Measurements from ENCODE around the gene PPP1R12A. TPM values are rescaled to one million over a fixed set of nuclear protein-coding genes. Genes with fewer than 3 reads are reported as not detected.

Gene PPP1R12A
- total RNA-seq, 1 donor from 2014 or later = 95.8 TPM

- Histone ChIP-seq H3K27me3 (no peaks in the 10 kb centered on the region), H3K9me3 (no peaks in the 10 kb centered on the region), H3K4me3 (no peak overlapping the region), H3K27ac (no peak overlapping the region), H3K4me1 (no peaks in the 10 kb centered on the region), H3K36me3 (peaks cover 0 to 19% of the 10 kb centered on the region in 2 donors)
- DNase-seq (ENCODE audit: extremely low spot score in 2 of 2) = no peak
- no peak for TF ChIP-seq POLR2AphosphoS5 (IDR thresholded peaks at IDR 0.05; ENCODE audit: insufficient read depth in 1 of 2, low read depth in 1 of 2)
- no peak for TF ChIP-seq CTCF (IDR thresholded peaks at IDR 0.05)
- no peak for TF ChIP-seq POLR2A (IDR thresholded peaks at IDR 0.05)
- intact Hi-C loops (cut with DNase I) = no loop called here
Measured at GRCh38 chr12:79847417-79847816, 87.5 kb downstream of the PPP1R12A start.

DNA sequence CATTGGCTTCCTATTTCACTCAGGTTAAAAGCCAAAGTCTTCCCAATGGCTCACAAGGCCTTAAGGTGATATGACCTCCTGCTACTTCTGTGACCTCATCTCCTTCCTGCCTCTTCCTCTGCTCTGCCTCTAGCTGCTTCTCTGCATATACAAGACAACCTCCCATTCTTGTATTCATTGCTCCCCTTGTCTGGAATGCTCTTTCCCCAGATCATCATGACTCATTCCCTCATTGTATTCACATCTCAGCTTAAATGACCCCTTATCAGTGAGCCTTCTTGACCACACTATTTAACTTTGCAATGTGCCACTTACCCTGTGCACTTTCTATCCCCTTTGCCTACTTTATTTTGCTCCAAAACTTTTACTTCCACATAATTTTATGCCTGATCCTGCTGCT lies 90.2 kb downstream of the PPP1R12A start:
- intact Hi-C loops (cut with DNase I) = no loop called here
- TF ChIP-seq POLR2A (IDR thresholded peaks at IDR 0.05) = no peak
- no peak for TF ChIP-seq POLR2AphosphoS5 (IDR thresholded peaks at IDR 0.05; ENCODE audit: insufficient read depth in 1 of 2, low read depth in 1 of 2)
- TF ChIP-seq CTCF (IDR thresholded peaks at IDR 0.05) = no peak
- no peaks in the 10 kb centered on the region for H3K27me3 ChIP-seq
- H3K36me3 ChIP-seq = peaks cover 0 to 19% of the 10 kb centered on the region in 2 donors
- no peaks in the 10 kb centered on the region for H3K9me3 ChIP-seq
- no peak for DNase-seq (ENCODE audit: extremely low spot score in 2 of 2)
- H3K27ac ChIP-seq = no peak overlapping the region
- H3K4me3 ChIP-seq = no peak overlapping the region
- H3K4me1 ChIP-seq = peaks cover 12% of the 10 kb centered on the region

DNA sequence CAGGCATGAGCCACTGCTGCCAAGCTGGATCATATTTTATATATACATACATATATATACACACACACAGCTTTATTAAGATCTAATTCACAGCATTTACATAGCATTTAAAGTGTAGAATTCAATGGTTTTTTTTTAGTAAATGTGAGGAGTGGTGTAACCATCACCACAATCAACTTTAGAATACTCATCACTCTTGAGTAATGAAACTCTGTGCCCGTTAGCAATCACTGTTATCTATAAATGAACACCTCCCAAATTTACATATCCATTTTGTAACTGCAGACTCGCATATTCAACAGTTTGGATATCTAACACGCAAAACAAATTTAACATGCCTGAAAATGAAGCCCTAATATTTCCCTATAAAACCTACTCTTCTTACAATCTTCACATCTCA lies 90.9 kb downstream of the PPP1R12A start:
- Histone ChIP-seq H3K4me1 (peaks cover 12% of the 10 kb centered on the region), H3K4me3 (no peak overlapping the region), H3K27me3 (no peaks in the 10 kb centered on the region), H3K9me3 (no peaks in the 10 kb centered on the region), H3K36me3 (peaks cover 0 to 24% of the 10 kb centered on the region in 2 donors), H3K27ac (no peak overlapping the region)
- intact Hi-C loops (cut with DNase I) = no loop called here
- TF ChIP-seq POLR2A (IDR thresholded peaks at IDR 0.05) = no peak
- no peak for DNase-seq (ENCODE audit: extremely low spot score in 2 of 2)

GRCh38 chr12:79842630-79843029 lies 92.3 kb downstream of the PPP1R12A start:
- no peaks in the 10 kb centered on the region for H3K9me3 ChIP-seq
- intact Hi-C loops (cut with DNase I) = no loop called here
- H3K4me3 ChIP-seq = no peak overlapping the region
- no peak for DNase-seq (ENCODE audit: extremely low spot score in 2 of 2)
- H3K27ac ChIP-seq = no peak overlapping the region
- TF ChIP-seq POLR2A (IDR thresholded peaks at IDR 0.05) (no peak), POLR2AphosphoS5 (IDR thresholded peaks at IDR 0.05; ENCODE audit: insufficient read depth in 1 of 2, low read depth in 1 of 2) (no peak), CTCF (IDR thresholded peaks at IDR 0.05) (no peak)
- peaks cover 0 to 30% of the 10 kb centered on the region in 2 donors for H3K36me3 ChIP-seq
- no peaks in the 10 kb centered on the region for H3K27me3 ChIP-seq
- peaks cover 12% of the 10 kb centered on the region for H3K4me1 ChIP-seq

- H3K36me3 ChIP-seq = peaks cover 0 to 30% of the 10 kb centered on the region in 2 donors
- intact Hi-C loops (cut with DNase I) = no loop called here
- H3K4me3 ChIP-seq = no peak overlapping the region
- no peak overlapping the region for H3K27ac ChIP-seq
- no peaks in the 10 kb centered on the region for H3K27me3 ChIP-seq
- peaks cover 12% of the 10 kb centered on the region for H3K4me1 ChIP-seq
- no peaks in the 10 kb centered on the region for H3K9me3 ChIP-seq
- TF ChIP-seq POLR2AphosphoS5 (IDR thresholded peaks at IDR 0.05; ENCODE audit: insufficient read depth in 1 of 2, low read depth in 1 of 2) = no peak
- TF ChIP-seq CTCF (IDR thresholded peaks at IDR 0.05) = no peak
- TF ChIP-seq POLR2A (IDR thresholded peaks at IDR 0.05) = no peak
- no peak for DNase-seq (ENCODE audit: extremely low spot score in 2 of 2)
Measured at GRCh38 chr12:79841878-79842265, 93.0 kb downstream of the PPP1R12A start.

Data from vagina (tissue), 2 donors.